ENCODE data around the gene BCL2L2. TPM values are rescaled to one million over a fixed set of nuclear protein-coding genes. Genes with fewer than 3 reads are reported as not detected.

The BCL2L2 gene
- total and polyA plus RNA-seq, 9 of the 15 experiments (the other 6 are each of a cell fraction or from before 2014, with no cell fraction given): 2.6 to 32.5 (median 14.7) TPM

DNA sequence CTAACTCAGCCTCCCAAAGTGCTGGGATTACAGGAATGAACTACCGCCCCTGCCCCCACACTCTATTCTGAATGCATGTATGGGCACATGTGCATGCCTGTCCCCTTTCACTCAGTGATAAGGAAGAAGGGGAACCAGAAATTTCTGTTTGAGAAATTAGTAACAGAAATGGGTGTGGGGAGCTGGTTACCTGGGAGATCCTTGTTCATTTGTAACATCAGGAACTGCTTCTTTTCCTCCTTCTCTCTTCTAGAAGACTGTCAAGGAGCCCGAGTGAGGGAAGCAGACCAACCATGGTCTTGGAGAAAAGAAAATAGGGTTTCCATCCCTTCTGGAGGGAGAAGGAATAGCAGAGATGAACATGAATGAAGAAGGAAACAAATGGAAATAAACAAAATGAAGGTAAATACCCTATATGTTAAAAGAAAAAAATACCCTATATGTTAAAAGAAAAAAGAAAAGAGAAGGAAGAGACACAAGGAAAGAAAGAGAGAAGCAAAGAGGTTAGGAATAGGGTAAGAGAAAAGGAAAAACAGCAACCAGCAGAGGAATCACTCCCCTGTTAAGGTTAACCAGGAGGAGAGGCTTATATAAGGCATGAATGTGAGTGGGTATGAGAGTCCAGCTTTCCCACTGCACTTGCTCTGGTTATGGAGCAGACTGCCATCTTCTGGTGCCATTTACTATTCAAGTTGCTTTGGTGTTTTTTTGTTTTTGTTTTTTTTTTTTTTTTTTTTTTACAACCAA lies 7.2 kb upstream of the BCL2L2 start (continued):
- TF ChIP-seq, protein P1, sequence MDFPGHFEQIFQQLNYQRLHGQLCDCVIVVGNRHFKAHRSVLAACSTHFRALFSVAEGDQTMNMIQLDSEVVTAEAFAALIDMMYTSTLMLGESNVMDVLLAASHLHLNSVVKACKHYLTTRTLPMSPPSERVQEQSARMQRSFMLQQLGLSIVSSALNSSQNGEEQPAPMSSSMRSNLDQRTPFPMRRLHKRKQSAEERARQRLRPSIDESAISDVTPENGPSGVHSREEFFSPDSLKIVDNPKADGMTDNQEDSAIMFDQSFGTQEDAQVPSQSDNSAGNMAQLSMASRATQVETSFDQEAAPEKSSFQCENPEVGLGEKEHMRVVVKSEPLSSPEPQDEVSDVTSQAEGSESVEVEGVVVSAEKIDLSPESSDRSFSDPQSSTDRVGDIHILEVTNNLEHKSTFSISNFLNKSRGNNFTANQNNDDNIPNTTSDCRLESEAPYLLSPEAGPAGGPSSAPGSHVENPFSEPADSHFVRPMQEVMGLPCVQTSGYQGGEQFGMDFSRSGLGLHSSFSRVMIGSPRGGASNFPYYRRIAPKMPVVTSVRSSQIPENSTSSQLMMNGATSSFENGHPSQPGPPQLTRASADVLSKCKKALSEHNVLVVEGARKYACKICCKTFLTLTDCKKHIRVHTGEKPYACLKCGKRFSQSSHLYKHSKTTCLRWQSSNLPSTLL (IDR thresholded peaks at IDR 0.05): no peak
- no peak for TF ChIP-seq NCOR1 (IDR thresholded peaks at IDR 0.05)
- TF ChIP-seq RCOR1 (IDR thresholded peaks at IDR 0.05; ENCODE audit: borderline replicate concordance in 1 of 2, low read depth in 2 of 2, low read length in 2 of 2): no peak
- TF ChIP-seq, protein P2, sequence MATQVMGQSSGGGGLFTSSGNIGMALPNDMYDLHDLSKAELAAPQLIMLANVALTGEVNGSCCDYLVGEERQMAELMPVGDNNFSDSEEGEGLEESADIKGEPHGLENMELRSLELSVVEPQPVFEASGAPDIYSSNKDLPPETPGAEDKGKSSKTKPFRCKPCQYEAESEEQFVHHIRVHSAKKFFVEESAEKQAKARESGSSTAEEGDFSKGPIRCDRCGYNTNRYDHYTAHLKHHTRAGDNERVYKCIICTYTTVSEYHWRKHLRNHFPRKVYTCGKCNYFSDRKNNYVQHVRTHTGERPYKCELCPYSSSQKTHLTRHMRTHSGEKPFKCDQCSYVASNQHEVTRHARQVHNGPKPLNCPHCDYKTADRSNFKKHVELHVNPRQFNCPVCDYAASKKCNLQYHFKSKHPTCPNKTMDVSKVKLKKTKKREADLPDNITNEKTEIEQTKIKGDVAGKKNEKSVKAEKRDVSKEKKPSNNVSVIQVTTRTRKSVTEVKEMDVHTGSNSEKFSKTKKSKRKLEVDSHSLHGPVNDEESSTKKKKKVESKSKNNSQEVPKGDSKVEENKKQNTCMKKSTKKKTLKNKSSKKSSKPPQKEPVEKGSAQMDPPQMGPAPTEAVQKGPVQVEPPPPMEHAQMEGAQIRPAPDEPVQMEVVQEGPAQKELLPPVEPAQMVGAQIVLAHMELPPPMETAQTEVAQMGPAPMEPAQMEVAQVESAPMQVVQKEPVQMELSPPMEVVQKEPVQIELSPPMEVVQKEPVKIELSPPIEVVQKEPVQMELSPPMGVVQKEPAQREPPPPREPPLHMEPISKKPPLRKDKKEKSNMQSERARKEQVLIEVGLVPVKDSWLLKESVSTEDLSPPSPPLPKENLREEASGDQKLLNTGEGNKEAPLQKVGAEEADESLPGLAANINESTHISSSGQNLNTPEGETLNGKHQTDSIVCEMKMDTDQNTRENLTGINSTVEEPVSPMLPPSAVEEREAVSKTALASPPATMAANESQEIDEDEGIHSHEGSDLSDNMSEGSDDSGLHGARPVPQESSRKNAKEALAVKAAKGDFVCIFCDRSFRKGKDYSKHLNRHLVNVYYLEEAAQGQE (IDR thresholded peaks at IDR 0.05; ENCODE audit: borderline replicate concordance): peak; percentile 45; the same call in 1 of the 2 replicates
- TF ChIP-seq, protein P2 (CRISPR knock-in tag; IDR thresholded peaks at IDR 0.05; ENCODE audit: low read depth): no peak
- peak; percentile 44; the same call in 1 of the 2 replicates for TF ChIP-seq EHMT2 (IDR thresholded peaks at IDR 0.05)
- TF ChIP-seq, protein P3, sequence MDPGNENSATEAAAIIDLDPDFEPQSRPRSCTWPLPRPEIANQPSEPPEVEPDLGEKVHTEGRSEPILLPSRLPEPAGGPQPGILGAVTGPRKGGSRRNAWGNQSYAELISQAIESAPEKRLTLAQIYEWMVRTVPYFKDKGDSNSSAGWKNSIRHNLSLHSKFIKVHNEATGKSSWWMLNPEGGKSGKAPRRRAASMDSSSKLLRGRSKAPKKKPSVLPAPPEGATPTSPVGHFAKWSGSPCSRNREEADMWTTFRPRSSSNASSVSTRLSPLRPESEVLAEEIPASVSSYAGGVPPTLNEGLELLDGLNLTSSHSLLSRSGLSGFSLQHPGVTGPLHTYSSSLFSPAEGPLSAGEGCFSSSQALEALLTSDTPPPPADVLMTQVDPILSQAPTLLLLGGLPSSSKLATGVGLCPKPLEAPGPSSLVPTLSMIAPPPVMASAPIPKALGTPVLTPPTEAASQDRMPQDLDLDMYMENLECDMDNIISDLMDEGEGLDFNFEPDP (CRISPR knock-in tag; IDR thresholded peaks at IDR 0.05): no peak
- TF ChIP-seq ZNF696 (CRISPR knock-in tag; conservative IDR thresholded peaks at IDR 0.05): no peak
- TF ChIP-seq, protein P4, sequence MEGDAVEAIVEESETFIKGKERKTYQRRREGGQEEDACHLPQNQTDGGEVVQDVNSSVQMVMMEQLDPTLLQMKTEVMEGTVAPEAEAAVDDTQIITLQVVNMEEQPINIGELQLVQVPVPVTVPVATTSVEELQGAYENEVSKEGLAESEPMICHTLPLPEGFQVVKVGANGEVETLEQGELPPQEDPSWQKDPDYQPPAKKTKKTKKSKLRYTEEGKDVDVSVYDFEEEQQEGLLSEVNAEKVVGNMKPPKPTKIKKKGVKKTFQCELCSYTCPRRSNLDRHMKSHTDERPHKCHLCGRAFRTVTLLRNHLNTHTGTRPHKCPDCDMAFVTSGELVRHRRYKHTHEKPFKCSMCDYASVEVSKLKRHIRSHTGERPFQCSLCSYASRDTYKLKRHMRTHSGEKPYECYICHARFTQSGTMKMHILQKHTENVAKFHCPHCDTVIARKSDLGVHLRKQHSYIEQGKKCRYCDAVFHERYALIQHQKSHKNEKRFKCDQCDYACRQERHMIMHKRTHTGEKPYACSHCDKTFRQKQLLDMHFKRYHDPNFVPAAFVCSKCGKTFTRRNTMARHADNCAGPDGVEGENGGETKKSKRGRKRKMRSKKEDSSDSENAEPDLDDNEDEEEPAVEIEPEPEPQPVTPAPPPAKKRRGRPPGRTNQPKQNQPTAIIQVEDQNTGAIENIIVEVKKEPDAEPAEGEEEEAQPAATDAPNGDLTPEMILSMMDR (IDR thresholded peaks at IDR 0.05 in 2 of 3, conservative IDR thresholded peaks at IDR 0.05 in 1 of 3; ENCODE audit: insufficient read depth in 2 of 3, low read depth in 1 of 3, low read length in 3 of 3): peak; percentile 31 to 68 (median 50); a peak in 5 of 6 replicates
- TF ChIP-seq CAMTA2 (CRISPR knock-in tag; conservative IDR thresholded peaks at IDR 0.05): no peak
- TF ChIP-seq SRSF7 (optimal IDR thresholded peaks at IDR 0.05; ENCODE audit: low read depth, low read length): no peak
- no peak for TF ChIP-seq ZC3H8 (IDR thresholded peaks at IDR 0.05)
- peak; percentile 91 for TF ChIP-seq ZNF384 (IDR thresholded peaks at IDR 0.05; ENCODE audit: low read depth, low read length)
- peak; percentile 72; the same call in 1 of the 2 replicates for TF ChIP-seq ARID2 (IDR thresholded peaks at IDR 0.05)

Measured in K562 (cell line).